CD14-positive monocyte (primary cell): Measurements from ENCODE around the gene DUSP6. TPM values are rescaled to one million over a fixed set of nuclear protein-coding genes. Genes with fewer than 3 reads are reported as not detected.

Source experiments
- DNase-seq, 3 donors: peaks; one replicate each; pipeline ENCODE4 v3.0.0-alpha.2; 2011 to 2022
- H2AFZ ChIP-seq: 2 replicates; pipeline ENCODE4 v1.6.0; 2012; ENCODE audit warnings: mild to moderate bottlenecking, low read depth, low read length, inconsistent platforms; ENCODE audit not compliant: insufficient read depth, poor library complexity, severe bottlenecking
- H3K27ac ChIP-seq, 2 donors: 1 replicate in 1 of 2; 2 replicates in 1 of 2; pipeline ENCODE4 v1.5.1; 2012 to 2013; ENCODE audit warnings: low read length in 2 of 2, control low read depth in 1 of 2, inconsistent platforms in 1 of 2, low read depth in 1 of 2, mild to moderate bottlenecking in 1 of 2
- H3K27me3 ChIP-seq, 2 donors: one replicate each; pipeline versions ENCODE4 v1.6.0 to v1.6.1; 2011 to 2013; ENCODE audit warnings: low read length in 2 of 2; ENCODE audit not compliant: control insufficient read depth in 2 of 2, insufficient read depth in 2 of 2
- H3K36me3 ChIP-seq, 2 donors: replicated peaks in 1 of 2; 1 replicate in 1 of 2; 2 replicates in 1 of 2; pipeline versions ENCODE4 v1.5.1 to v1.6.1; 2012 to 2013; ENCODE audit warnings: low read length in 2 of 2, control low read depth in 1 of 2, inconsistent platforms in 1 of 2, mild to moderate bottlenecking in 1 of 2; ENCODE audit not compliant: insufficient read depth in 2 of 2, control insufficient read depth in 1 of 2
- H3K4me1 ChIP-seq, 2 donors: 1 replicate in 1 of 2; 2 replicates in 1 of 2; pipeline versions ENCODE4 v1.5.1 to v1.6.1; 2012 to 2013; ENCODE audit warnings: low read length in 2 of 2, control low read depth in 1 of 2, inconsistent platforms in 1 of 2, mild to moderate bottlenecking in 1 of 2, moderate library complexity in 1 of 2; ENCODE audit not compliant: insufficient read depth in 2 of 2, control insufficient read depth in 1 of 2
- H3K4me2 ChIP-seq: replicated peaks from 2 replicates; pipeline ENCODE3; 2012; ENCODE audit warnings: low read length, moderate library complexity, mild to moderate bottlenecking; ENCODE audit not compliant: poor library complexity, severe bottlenecking; ENCODE audit errors: extremely low read depth
- H3K4me3 ChIP-seq, 3 experiments: fragments of 200-600 bp in 1 of 3; sonication (generic) in 1 of 3; replicated peaks in 1 of 3; 1 replicate in 2 of 3; 2 replicates in 1 of 3; pipeline ENCODE4 v1.5.1; 2011 to 2013; ENCODE audit warnings: low read length in 3 of 3, mild to moderate bottlenecking in 3 of 3, control low read depth in 2 of 3, low read depth in 2 of 3, inconsistent platforms in 1 of 3, moderate library complexity in 1 of 3
- H3K79me2 ChIP-seq: 2 replicates; pipeline ENCODE4 v1.6.0; 2012; ENCODE audit warnings: mild to moderate bottlenecking, control low read depth, inconsistent platforms, low read length, moderate library complexity; ENCODE audit not compliant: insufficient read depth
- H3K9ac ChIP-seq: 2 replicates; pipeline ENCODE4 v1.6.0; 2017; ENCODE audit warnings: low read length, mild to moderate bottlenecking; ENCODE audit not compliant: insufficient read depth, poor library complexity, severe bottlenecking
- H3K9me3 ChIP-seq, 2 donors: replicated peaks in 1 of 2; 1 replicate in 1 of 2; 2 replicates in 1 of 2; pipeline versions ENCODE4 v1.5.1 to v1.6.1; 2012 to 2013; ENCODE audit warnings: low read length in 2 of 2, control low read depth in 1 of 2; ENCODE audit not compliant: control insufficient read depth in 1 of 2, insufficient read depth in 1 of 2
- H4K20me1 ChIP-seq: 2 replicates; pipeline ENCODE4 v1.6.0; 2012; ENCODE audit warnings: mild to moderate bottlenecking, low read length, control low read depth, moderate library complexity; ENCODE audit not compliant: insufficient read depth
- H3K27ac Mint-ChIP-seq, 7 donors: one replicate each; pipeline ENCODE4 v1.8.0; 2020; ENCODE audit warnings: mild to moderate bottlenecking in 7 of 7, mixed read lengths in 7 of 7, moderate library complexity in 6 of 7, inconsistent platforms in 2 of 7
- H3K27me3 Mint-ChIP-seq, 3 donors: one replicate each; pipeline ENCODE4 v1.8.0; 2021 to 2022; ENCODE audit warnings: low read depth in 3 of 3, mild to moderate bottlenecking in 3 of 3, mixed read lengths in 3 of 3, moderate library complexity in 3 of 3, inconsistent platforms in 1 of 3
- H3K36me3 Mint-ChIP-seq, 2 donors: one replicate each; pipeline ENCODE4 v1.8.0; 2020; ENCODE audit warnings: mixed read lengths in 2 of 2, inconsistent platforms in 1 of 2, mild to moderate bottlenecking in 1 of 2
- H3K4me1 Mint-ChIP-seq: one replicate; pipeline ENCODE4 v1.8.0; 2020; ENCODE audit warnings: mild to moderate bottlenecking, mixed read lengths
- H3K4me3 Mint-ChIP-seq, 2 donors: one replicate each; pipeline ENCODE4 v1.8.0; 2020; ENCODE audit warnings: mild to moderate bottlenecking in 2 of 2, mixed read lengths in 2 of 2, moderate library complexity in 1 of 2
- H3K9me3 Mint-ChIP-seq, 7 donors: one replicate each; pipeline ENCODE4 v1.8.0; 2020 to 2022; ENCODE audit warnings: mixed read lengths in 7 of 7, mild to moderate bottlenecking in 6 of 7, moderate library complexity in 6 of 7, inconsistent platforms in 2 of 7
- CTCF ChIP-seq: fragments of 200-600 bp; IDR thresholded peaks from one replicate; pipeline ENCODE4 v1.8.0; 2022; ENCODE audit warnings: antibody characterized with exemption, mild to moderate bottlenecking
- WGBS: methylation state at CpG from one replicate; pipeline ENCODE4 v1.1.5; 2013; ENCODE audit warnings: missing lambda C conversion rate; ENCODE audit not compliant: insufficient coverage; 5-methylcytosine and 5-hydroxymethylcytosine counted together
- intact Hi-C, 2 donors: fragments of 100-400 bp; cut with micrococcal nuclease; formaldehyde crosslinking; loops; one replicate each; pipeline versions ENCODE4 v1.15.0 to v1.15.1; 2023
- polyA plus RNA-seq, 3 donors: library from polyadenylated mRNA; depleted of rRNA in 1 of 3; unstranded in 2 of 3; stranded (reverse) in 1 of 3; fragments of 300-500 nt in 2 of 3; fragments of >200 nt in 1 of 3; fragmentation: Illumina TruSeq in 2 of 3; gene quantifications; 1 replicate in 2 of 3; 2 replicates in 1 of 3; pipeline ENCODE4 v1.2.3, GENCODE V29; 2012 to 2021

DUSP6 gene
- polyA plus RNA-seq, 3 donors = 195 to 880 (median 653) TPM

- peaks cover 17 to 22% of the 10 kb centered on the region in 2 donors for H3K36me3 ChIP-seq
- peaks cover 54% of the 10 kb centered on the region for H3K4me1 Mint-ChIP-seq
- TF ChIP-seq CTCF = no peak
- DNase-seq = peak in 1 of 3 donors; percentile 16
- peak overlapping the region in 1 of 2 donors; percentile 65 for H3K4me3 Mint-ChIP-seq
- intact Hi-C loops = loop anchor here in 1 of 2 donors (10.0 kb wide), 1 partner anchor 121 kb away; no protein-coding TSS in a partner anchor
- no peaks in the 10 kb centered on the region for H3K9me3 ChIP-seq
- H4K20me1 ChIP-seq = peaks cover 27% of the 10 kb centered on the region
- H3K79me2 ChIP-seq = peaks cover 21% of the 10 kb centered on the region
- H3K9ac ChIP-seq = no peak overlapping the region
- H3K27ac ChIP-seq = no peak overlapping the region
- H3K27ac Mint-ChIP-seq = peak overlapping the region in 4 of 7 donors; percentile 25 to 86 (median 60)
- H3K9me3 Mint-ChIP-seq = peaks cover 0 to 4% (median 1%) of the 10 kb centered on the region in 7 donors
- H2AFZ ChIP-seq = no peak overlapping the region
- peaks cover 48 to 52% of the 10 kb centered on the region in 2 donors for H3K4me1 ChIP-seq
- peak overlapping the region in 1 of 3 experiments; percentile 8 for H3K4me3 ChIP-seq
- WGBS = 98% methylated on average over 6 of the region's 10 CpGs
- no peaks in the 10 kb centered on the region for H3K27me3 ChIP-seq
- H3K27me3 Mint-ChIP-seq = peaks cover 0 to 9% (median 2%) of the 10 kb centered on the region in 3 donors
- H3K36me3 Mint-ChIP-seq = peaks cover 31 to 34% of the 10 kb centered on the region in 2 donors
- H3K4me2 ChIP-seq = no peak overlapping the region
Observed at GRCh38 chr12:89344043-89344861, 8.0 kb downstream of the DUSP6 start.

GRCh38 chr12:89343127-89343526 lies 9.2 kb downstream of the DUSP6 start:
- Histone ChIP-seq H3K4me2 (no peak overlapping the region), H3K4me1 (peaks cover 37 to 40% of the 10 kb centered on the region in 2 donors), H3K27me3 (no peaks in the 10 kb centered on the region), H3K9ac (no peak overlapping the region), H3K4me3 (no peak overlapping the region), H3K79me2 (peaks cover 10% of the 10 kb centered on the region), H3K9me3 (no peaks in the 10 kb centered on the region), H2AFZ (no peak overlapping the region), H3K36me3 (peaks cover 6 to 11% of the 10 kb centered on the region in 2 donors), H3K27ac (no peak overlapping the region), H4K20me1 (peaks cover 16% of the 10 kb centered on the region)
- peaks cover 0 to 9% (median 2%) of the 10 kb centered on the region in 3 donors for H3K27me3 Mint-ChIP-seq
- TF ChIP-seq CTCF = no peak
- peaks cover 0 to 2% (median 0%) of the 10 kb centered on the region in 7 donors for H3K9me3 Mint-ChIP-seq
- 53% methylated on average over 2 of the region's 3 CpGs for WGBS
- H3K27ac Mint-ChIP-seq = no peak overlapping the region
- no peak for DNase-seq
- intact Hi-C loops = loop anchor here in 1 of 2 donors (10.0 kb wide), 1 partner anchor 122 kb away; no protein-coding TSS in a partner anchor
- peaks cover 20 to 22% of the 10 kb centered on the region in 2 donors for H3K36me3 Mint-ChIP-seq
- H3K4me1 Mint-ChIP-seq = peaks cover 43% of the 10 kb centered on the region
- H3K4me3 Mint-ChIP-seq = peak overlapping the region in 1 of 2 donors; percentile 26
